NCI-H460 (cell line): ENCODE measurements around the gene CLK4. TPM values are rescaled to one million over a fixed set of nuclear protein-coding genes. Genes with fewer than 3 reads are reported as not detected.

ENCODE experiments used
- DNase-seq: peaks from one replicate; pipeline ENCODE4 v3.0.0-alpha.2; 2016; ENCODE audit warnings: low read depth; ENCODE audit errors: extremely low read depth
- small RNA-seq, 2 experiments: library from RNA; depleted of rRNA; stranded (forward); fragments of <200 nt; gene quantifications; one replicate each; pipeline ENCODE3, GENCODE V24; 2014
- total RNA-seq: library from RNA; depleted of rRNA; stranded (reverse); fragments of >200 nt; shearing (Covaris generic); gene quantifications from 2 replicates; pipeline ENCODE4 v1.2.3, GENCODE V29; 2014; rRNA removed

The CLK4 gene
- total RNA-seq, 1 experiment from 2014 or later = 18.7 TPM

- no peak for DNase-seq
Measured at GRCh38 chr5:178560911-178561310, 65.9 kb downstream of the CLK4 start.

DNA sequence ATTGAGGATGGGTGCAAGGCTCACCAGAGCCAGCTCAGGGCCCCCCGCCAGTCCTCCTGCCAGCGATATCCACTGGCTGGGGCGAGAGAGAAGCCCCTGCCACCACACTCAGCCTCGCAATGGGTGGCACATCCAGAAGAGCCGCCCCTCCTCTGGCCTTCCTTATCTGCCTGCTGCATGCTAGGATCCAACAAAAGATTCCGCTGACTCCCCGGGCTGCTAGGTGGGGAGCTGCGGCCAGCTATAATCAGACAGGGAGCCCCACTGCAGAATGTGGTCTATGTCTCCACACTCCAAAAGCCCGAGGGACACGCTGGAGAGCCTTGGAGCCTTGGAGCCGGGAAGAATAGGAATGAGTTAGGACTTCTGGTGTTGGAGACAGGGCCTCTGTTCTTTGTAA lies 69.4 kb downstream of the CLK4 start:
- DNase-seq = no peak

- DNase-seq = no peak
Measured at GRCh38 chr5:178555771-178556211, 71.1 kb downstream of the CLK4 start.

DNA sequence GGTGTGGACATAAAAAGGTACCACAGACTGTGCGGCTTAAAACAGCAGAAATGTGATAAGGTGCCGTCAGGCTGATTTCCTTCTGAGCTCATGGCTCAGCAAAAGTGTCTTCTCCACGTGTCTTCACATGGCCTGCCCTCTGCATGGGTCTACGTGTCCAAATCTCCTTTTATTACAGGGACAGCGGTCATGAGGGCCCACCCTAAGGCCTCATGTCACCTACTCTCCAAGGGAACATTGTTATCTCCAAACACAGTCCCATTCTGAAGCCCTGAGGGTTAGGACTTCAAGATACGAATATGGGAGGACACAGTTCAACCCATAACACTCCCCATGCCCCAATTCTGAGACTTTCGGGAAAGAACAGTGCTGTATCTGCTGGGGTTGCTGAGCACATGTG lies 71.8 kb downstream of the CLK4 start:
- DNase-seq = no peak

- no peak for DNase-seq
Measured at GRCh38 chr5:178554311-178554710, 72.5 kb downstream of the CLK4 start.

DNA sequence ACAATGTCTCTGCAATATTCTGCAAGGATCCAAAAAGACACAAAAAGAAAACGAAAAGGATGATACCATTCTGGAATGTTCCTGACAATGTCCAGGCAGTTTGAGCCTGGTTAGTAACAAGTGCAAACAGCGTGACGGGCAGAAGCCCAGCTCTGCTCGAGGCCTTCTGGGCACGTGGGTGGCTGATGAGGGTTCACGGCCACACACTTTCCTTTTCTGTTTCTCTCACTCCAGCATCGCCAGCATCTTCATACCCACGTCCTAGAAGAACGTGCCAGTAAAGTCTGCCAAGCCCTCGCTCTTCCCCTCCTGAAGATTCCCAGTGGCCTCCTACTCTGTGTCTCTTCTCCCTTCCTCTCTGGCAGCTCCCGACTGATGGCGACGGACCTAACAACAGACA lies 73.3 kb downstream of the CLK4 start:
- DNase-seq = no peak

Small RNAs within 50 kb of the gene (small RNA-seq; reads per million reads assigned to genes)
- 0 reads per million in 2 experiments for gene RN7SKP70

Other genes with a start within 250 kb of the CLK4 start
- gene COL23A1, start 36.7 kb downstream of the CLK4 start, total RNA-seq = 0.06 TPM in 1 of 2 replicates, not detected in the other
- 12.4 and 14.1 TPM in 2 replicates for gene ZNF354A, start 103.6 kb upstream of the CLK4 start, total RNA-seq
- 11.5 and 12.1 TPM in 2 replicates for gene ZNF354B, start 232.9 kb upstream of the CLK4 start, total RNA-seq